DND-41 (cell line): ENCODE results near the gene OR5K2.

Experiments
- ATAC-seq: fragments of 200-7000 bp; cut with Tn5 transposase; 3 replicates; pipeline ENCODE4 v1.9.1; 2021; ENCODE audit warnings: low read depth; ENCODE audit not compliant: insufficient read depth
- DNase-seq: peaks from one replicate; pipeline ENCODE4 v3.0.0-alpha.2; 2020
- H2AFZ ChIP-seq: 2 replicates; pipeline ENCODE4 v1.6.0; 2012; ENCODE audit warnings: low read depth, low read length
- H3K27ac ChIP-seq: 2 replicates; pipeline ENCODE4 v1.5.1; 2012; ENCODE audit warnings: low read length, inconsistent platforms
- H3K27me3 ChIP-seq: fragments of 200-600 bp; sonication (generic); 2 replicates; pipeline ENCODE4 v1.6.0; 2012; ENCODE audit warnings: low read length, mild to moderate bottlenecking, inconsistent platforms; ENCODE audit not compliant: insufficient read depth, poor library complexity
- H3K36me3 ChIP-seq: 2 replicates; pipeline ENCODE4 v1.5.1; 2012; ENCODE audit warnings: low read length, inconsistent platforms; ENCODE audit not compliant: insufficient read depth
- H3K4me1 ChIP-seq: 2 replicates; pipeline ENCODE4 v1.5.1; 2012; ENCODE audit warnings: mild to moderate bottlenecking, low read length; ENCODE audit not compliant: insufficient read depth
- H3K4me2 ChIP-seq: 2 replicates; pipeline ENCODE4 v1.6.0; 2012; ENCODE audit warnings: mild to moderate bottlenecking, moderate library complexity, low read length, inconsistent platforms; ENCODE audit not compliant: insufficient read depth
- H3K4me3 ChIP-seq, 2 experiments: fragments of 200-600 bp in 1 of 2; shearing (Covaris generic) in 1 of 2; 2 replicates each; pipeline ENCODE4 v1.5.1; 2012 to 2016; ENCODE audit warnings: inconsistent platforms in 2 of 2, low read length in 2 of 2, mild to moderate bottlenecking in 2 of 2, low read depth in 1 of 2, moderate library complexity in 1 of 2
- H3K79me2 ChIP-seq: 2 replicates; pipeline ENCODE4 v1.6.0; 2012; ENCODE audit warnings: low read length, inconsistent platforms; ENCODE audit not compliant: insufficient read depth
- H3K9ac ChIP-seq: 2 replicates; pipeline ENCODE4 v1.6.0; 2012; ENCODE audit warnings: low read depth, mild to moderate bottlenecking, inconsistent platforms, low read length, moderate library complexity
- H3K9me3 ChIP-seq: 2 replicates; pipeline ENCODE4 v1.5.1; 2012; ENCODE audit warnings: low read length, moderate library complexity, mild to moderate bottlenecking, inconsistent platforms; ENCODE audit not compliant: insufficient read depth, severe bottlenecking
- H4K20me1 ChIP-seq: 2 replicates; pipeline ENCODE4 v1.6.0; 2012; ENCODE audit warnings: low read length; ENCODE audit not compliant: insufficient read depth
- CTCF ChIP-seq: IDR thresholded peaks from 2 replicates; pipeline ENCODE4 v1.5.1; 2012; ENCODE audit warnings: borderline replicate concordance, low read length, moderate library complexity, mild to moderate bottlenecking; ENCODE audit not compliant: poor library complexity, severe bottlenecking; ENCODE audit errors: extremely low read depth
- EZH2 ChIP-seq: IDR thresholded peaks from 3 replicates; pipeline ENCODE4 v1.6.1; 2012; ENCODE audit warnings: borderline replicate concordance, low read depth, mild to moderate bottlenecking, moderate library complexity, low read length, inconsistent platforms; ENCODE audit not compliant: severe bottlenecking

The OR5K2 gene

GRCh38 chr3:98462901-98463300, 34.6 kb upstream of the OR5K2 start, which contains the start of gene OR5K1:
OR5K1 (plus strand) TSS chr3:98463201; CDS start chr3:98469577, 6,376 bp downstream.
- Histone ChIP-seq H3K36me3 (no peaks in the 10 kb centered on the region), H3K27ac (no peak within 1 kb of the TSS), H3K4me3 (no peak within 1 kb of the TSS), H3K27me3 (no peaks in the 10 kb centered on the region), H2AFZ (no peak within 1 kb of the TSS), H4K20me1 (no peaks in the 10 kb centered on the region), H3K9me3 (no peaks in the 10 kb centered on the region), H3K9ac (no peak within 1 kb of the TSS), H3K4me2 (no peak within 1 kb of the TSS), H3K4me1 (no peaks in the 10 kb centered on the region), H3K79me2 (no peaks in the 10 kb centered on the region)
- DNase-seq (no peak), ATAC-seq (no peak)
- TF ChIP-seq CTCF = no peak
- TF ChIP-seq EZH2 = no peak

GRCh38 chr3:98482717-98483482, 14.6 kb upstream of the OR5K2 start:
- H4K20me1 ChIP-seq = no peaks in the 10 kb centered on the region
- no peak overlapping the region for H2AFZ ChIP-seq
- H3K4me2 ChIP-seq = no peak overlapping the region
- no peaks in the 10 kb centered on the region for H3K9me3 ChIP-seq
- H3K9ac ChIP-seq = no peak overlapping the region
- H3K4me3 ChIP-seq = no peak overlapping the region
- TF ChIP-seq EZH2 = no peak
- TF ChIP-seq CTCF = no peak
- no peaks in the 10 kb centered on the region for H3K27me3 ChIP-seq
- H3K27ac ChIP-seq = no peak overlapping the region
- H3K36me3 ChIP-seq = no peaks in the 10 kb centered on the region
- DNase-seq (no peak), ATAC-seq (no peak)
- H3K4me1 ChIP-seq = no peaks in the 10 kb centered on the region
- H3K79me2 ChIP-seq = no peaks in the 10 kb centered on the region

- Histone ChIP-seq H3K79me2 (no peaks in the 10 kb centered on the region), H3K4me2 (no peak overlapping the region), H3K9me3 (no peaks in the 10 kb centered on the region), H2AFZ (no peak overlapping the region), H3K4me3 (no peak overlapping the region), H3K27me3 (no peaks in the 10 kb centered on the region), H3K36me3 (no peaks in the 10 kb centered on the region), H3K9ac (no peak overlapping the region), H3K4me1 (no peaks in the 10 kb centered on the region), H4K20me1 (no peaks in the 10 kb centered on the region), H3K27ac (no peak overlapping the region)
- TF ChIP-seq CTCF (no peak), EZH2 (no peak)
- ATAC-seq = no peak
- no peak for DNase-seq
These were observed 13.9 kb upstream of the OR5K2 start for GRCh38 chr3:98483626-98484025.
